ENCODE results near the gene SCUBE1. TPM values are rescaled to one million over a fixed set of nuclear protein-coding genes. Genes with fewer than 3 reads are reported as not detected.

Gene SCUBE1
- total and polyA plus RNA-seq, 4 donors = 0.88 to 18.7 (median 3.5) TPM

GRCh38 chr22:43241699-43242386 lies 101.3 kb downstream of the SCUBE1 start:
- Histone ChIP-seq H3K9me3 (ENCODE audit: control insufficient read depth, low read length) (no peaks in the 10 kb centered on the region), H3K4me1 (ENCODE audit: control insufficient read depth in 1 of 2, insufficient read depth in 2 of 2, low read length in 2 of 2) (no peaks in the 10 kb centered on the region), H3K4me3 (ENCODE audit: low read length in 2 of 2) (no peak overlapping the region), H3K36me3 (ENCODE audit: control insufficient read depth in 1 of 2, insufficient read depth in 2 of 2, low read length in 1 of 2) (no peaks in the 10 kb centered on the region), H3K27me3 (ENCODE audit: control insufficient read depth in 1 of 2, insufficient read depth in 2 of 2, low read length in 1 of 2) (no peaks in the 10 kb centered on the region), H3K27ac (ENCODE audit: low read depth in 1 of 2, low read length in 2 of 2) (no peak overlapping the region)
- ATAC-seq (ENCODE audit: low FRiP score) (no peak), DNase-seq (no peak)
- WGBS, 2 donors = 94 to 95% methylated on average over 14 of the region's 14 CpGs
- intact Hi-C loops (cut with DNase I) = no loop called here

GRCh38 chr22:43241138-43241597 lies 102.0 kb downstream of the SCUBE1 start:
- WGBS, 2 donors = 86 to 87% methylated on average over 15 of the region's 15 CpGs
- no peaks in the 10 kb centered on the region for H3K36me3 ChIP-seq (ENCODE audit: control insufficient read depth in 1 of 2, insufficient read depth in 2 of 2, low read length in 1 of 2)
- no peaks in the 10 kb centered on the region for H3K27me3 ChIP-seq (ENCODE audit: control insufficient read depth in 1 of 2, insufficient read depth in 2 of 2, low read length in 1 of 2)
- H3K4me1 ChIP-seq (ENCODE audit: control insufficient read depth in 1 of 2, insufficient read depth in 2 of 2, low read length in 2 of 2) = no peaks in the 10 kb centered on the region
- no peak for DNase-seq
- no peak overlapping the region for H3K4me3 ChIP-seq (ENCODE audit: low read length in 2 of 2)
- intact Hi-C loops (cut with DNase I) = no loop called here
- no peaks in the 10 kb centered on the region for H3K9me3 ChIP-seq (ENCODE audit: control insufficient read depth, low read length)
- H3K27ac ChIP-seq (ENCODE audit: low read depth in 1 of 2, low read length in 2 of 2) = no peak overlapping the region
- no peak for ATAC-seq (ENCODE audit: low FRiP score)

- 84 to 89% methylated on average over 7 of the region's 7 CpGs for WGBS, 2 donors
- ATAC-seq (ENCODE audit: low FRiP score) (no peak), DNase-seq (no peak)
- intact Hi-C loops (cut with DNase I) = no loop called here
- H3K36me3 ChIP-seq (ENCODE audit: control insufficient read depth in 1 of 2, insufficient read depth in 2 of 2, low read length in 1 of 2) = no peaks in the 10 kb centered on the region
- H3K27me3 ChIP-seq (ENCODE audit: control insufficient read depth in 1 of 2, insufficient read depth in 2 of 2, low read length in 1 of 2) = no peaks in the 10 kb centered on the region
- H3K4me1 ChIP-seq (ENCODE audit: control insufficient read depth in 1 of 2, insufficient read depth in 2 of 2, low read length in 2 of 2) = no peaks in the 10 kb centered on the region
- H3K27ac ChIP-seq (ENCODE audit: low read depth in 1 of 2, low read length in 2 of 2) = no peak overlapping the region
- H3K9me3 ChIP-seq (ENCODE audit: control insufficient read depth, low read length) = no peaks in the 10 kb centered on the region
- no peak overlapping the region for H3K4me3 ChIP-seq (ENCODE audit: low read length in 2 of 2)
Observed at GRCh38 chr22:43240614-43241013, 102.6 kb downstream of the SCUBE1 start.

- intact Hi-C loops (cut with DNase I) = no loop called here
- Histone ChIP-seq H3K27me3 (ENCODE audit: control insufficient read depth in 1 of 2, insufficient read depth in 2 of 2, low read length in 1 of 2) (no peaks in the 10 kb centered on the region), H3K4me1 (ENCODE audit: control insufficient read depth in 1 of 2, insufficient read depth in 2 of 2, low read length in 2 of 2) (no peaks in the 10 kb centered on the region), H3K36me3 (ENCODE audit: control insufficient read depth in 1 of 2, insufficient read depth in 2 of 2, low read length in 1 of 2) (no peaks in the 10 kb centered on the region), H3K27ac (ENCODE audit: low read depth in 1 of 2, low read length in 2 of 2) (no peak overlapping the region), H3K9me3 (ENCODE audit: control insufficient read depth, low read length) (no peaks in the 10 kb centered on the region), H3K4me3 (ENCODE audit: low read length in 2 of 2) (no peak overlapping the region)
- 57 to 61% methylated on average over 9 of the region's 9 CpGs for WGBS, 2 donors
- ATAC-seq (ENCODE audit: low FRiP score) (no peak), DNase-seq (no peak)
Observed at GRCh38 chr22:43239956-43240355, 103.2 kb downstream of the SCUBE1 start.

DNA sequence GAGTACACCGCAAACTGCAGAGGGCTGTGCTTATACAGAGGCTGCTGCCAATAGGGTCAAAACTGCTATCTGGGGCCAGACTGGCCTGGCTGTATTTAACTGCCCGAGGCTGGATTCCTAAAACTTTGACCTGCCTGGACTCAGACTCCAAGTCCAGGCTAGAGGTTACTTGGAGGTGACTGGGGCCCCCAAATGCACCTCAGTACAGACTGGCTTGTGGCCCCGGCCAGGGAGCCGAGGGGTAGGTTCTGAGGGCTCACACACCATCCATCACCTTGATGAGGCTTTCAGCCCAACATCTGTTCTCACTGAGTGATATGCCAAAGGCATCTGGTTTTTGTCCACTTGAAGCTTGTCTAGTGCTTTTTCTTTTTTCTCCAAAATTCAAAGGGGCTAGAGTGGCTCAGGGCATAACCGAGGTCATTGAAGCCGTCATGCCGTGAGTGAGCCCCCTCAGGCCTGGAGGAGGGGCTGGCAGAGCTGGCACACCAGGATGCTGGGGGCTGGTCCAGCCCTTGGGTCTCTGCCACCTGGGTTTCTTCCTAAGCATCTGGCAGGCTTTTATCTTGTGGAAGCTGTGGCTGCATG lies 103.9 kb downstream of the SCUBE1 start:
- intact Hi-C loops (cut with DNase I) = no loop called here
- no peak overlapping the region for H3K27ac ChIP-seq (ENCODE audit: low read depth in 1 of 2, low read length in 2 of 2)
- H3K4me1 ChIP-seq (ENCODE audit: control insufficient read depth in 1 of 2, insufficient read depth in 2 of 2, low read length in 2 of 2) = no peaks in the 10 kb centered on the region
- H3K27me3 ChIP-seq (ENCODE audit: control insufficient read depth in 1 of 2, insufficient read depth in 2 of 2, low read length in 1 of 2) = no peaks in the 10 kb centered on the region
- no peaks in the 10 kb centered on the region for H3K9me3 ChIP-seq (ENCODE audit: control insufficient read depth, low read length)
- WGBS, 2 donors = 6 to 11% methylated on average over 7 of the region's 7 CpGs
- no peaks in the 10 kb centered on the region for H3K36me3 ChIP-seq (ENCODE audit: control insufficient read depth in 1 of 2, insufficient read depth in 2 of 2, low read length in 1 of 2)
- ATAC-seq (ENCODE audit: low FRiP score) (no peak), DNase-seq (no peak)
- no peak overlapping the region for H3K4me3 ChIP-seq (ENCODE audit: low read length in 2 of 2)

GRCh38 chr22:43238526-43239006 lies 104.6 kb downstream of the SCUBE1 start:
- ATAC-seq (ENCODE audit: low FRiP score) (no peak), DNase-seq (no peak)
- intact Hi-C loops (cut with DNase I) = no loop called here
- H3K27ac ChIP-seq (ENCODE audit: low read depth in 1 of 2, low read length in 2 of 2) = no peak overlapping the region
- no peaks in the 10 kb centered on the region for H3K4me1 ChIP-seq (ENCODE audit: control insufficient read depth in 1 of 2, insufficient read depth in 2 of 2, low read length in 2 of 2)
- H3K9me3 ChIP-seq (ENCODE audit: control insufficient read depth, low read length) = no peaks in the 10 kb centered on the region
- H3K27me3 ChIP-seq (ENCODE audit: control insufficient read depth in 1 of 2, insufficient read depth in 2 of 2, low read length in 1 of 2) = no peaks in the 10 kb centered on the region
- WGBS, 2 donors = 46 to 47% methylated on average over 19 of the region's 19 CpGs
- no peaks in the 10 kb centered on the region for H3K36me3 ChIP-seq (ENCODE audit: control insufficient read depth in 1 of 2, insufficient read depth in 2 of 2, low read length in 1 of 2)
- no peak overlapping the region for H3K4me3 ChIP-seq (ENCODE audit: low read length in 2 of 2)

DNA sequence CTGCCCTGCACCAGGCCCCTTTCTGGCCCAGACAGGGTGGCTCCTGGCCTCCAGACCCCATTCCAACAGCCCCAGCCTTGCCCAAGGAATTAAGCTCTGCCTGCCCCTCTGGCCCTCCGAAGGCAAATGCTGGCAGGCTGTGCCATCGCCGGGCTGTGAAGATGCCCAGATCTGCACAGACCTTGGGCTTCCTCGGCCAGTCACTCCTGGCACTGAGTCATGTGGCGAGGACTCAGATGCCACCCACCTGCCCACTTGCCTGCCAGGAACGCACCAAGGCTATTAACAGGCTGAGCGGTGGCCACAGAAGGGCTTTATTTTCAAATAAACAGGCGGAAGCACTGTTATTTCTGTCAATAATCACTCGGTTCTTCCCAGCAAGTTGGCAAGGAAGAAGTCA lies 105.9 kb downstream of the SCUBE1 start:
- DNase-seq (no peak), ATAC-seq (ENCODE audit: low FRiP score) (no peak)
- no peaks in the 10 kb centered on the region for H3K27me3 ChIP-seq (ENCODE audit: control insufficient read depth in 1 of 2, insufficient read depth in 2 of 2, low read length in 1 of 2)
- H3K9me3 ChIP-seq (ENCODE audit: control insufficient read depth, low read length) = no peaks in the 10 kb centered on the region
- H3K4me3 ChIP-seq (ENCODE audit: low read length in 2 of 2) = no peak overlapping the region
- no peaks in the 10 kb centered on the region for H3K36me3 ChIP-seq (ENCODE audit: control insufficient read depth in 1 of 2, insufficient read depth in 2 of 2, low read length in 1 of 2)
- intact Hi-C loops (cut with DNase I) = no loop called here
- H3K27ac ChIP-seq (ENCODE audit: low read depth in 1 of 2, low read length in 2 of 2) = no peak overlapping the region
- 11 to 14% methylated on average over 9 of the region's 9 CpGs for WGBS, 2 donors
- H3K4me1 ChIP-seq (ENCODE audit: control insufficient read depth in 1 of 2, insufficient read depth in 2 of 2, low read length in 2 of 2) = no peaks in the 10 kb centered on the region

GRCh38 chr22:43236411-43237166 lies 106.6 kb downstream of the SCUBE1 start:
- intact Hi-C loops (cut with DNase I) = no loop called here
- no peaks in the 10 kb centered on the region for H3K36me3 ChIP-seq (ENCODE audit: control insufficient read depth in 1 of 2, insufficient read depth in 2 of 2, low read length in 1 of 2)
- no peak for ATAC-seq (ENCODE audit: low FRiP score)
- H3K4me3 ChIP-seq (ENCODE audit: low read length in 2 of 2) = no peak overlapping the region
- DNase-seq = no peak
- no peaks in the 10 kb centered on the region for H3K27me3 ChIP-seq (ENCODE audit: control insufficient read depth in 1 of 2, insufficient read depth in 2 of 2, low read length in 1 of 2)
- WGBS, 2 donors = 66 to 71% methylated on average over 14 of the region's 14 CpGs
- H3K4me1 ChIP-seq (ENCODE audit: control insufficient read depth in 1 of 2, insufficient read depth in 2 of 2, low read length in 2 of 2) = no peaks in the 10 kb centered on the region
- no peaks in the 10 kb centered on the region for H3K9me3 ChIP-seq (ENCODE audit: control insufficient read depth, low read length)
- no peak overlapping the region for H3K27ac ChIP-seq (ENCODE audit: low read depth in 1 of 2, low read length in 2 of 2)

All from aorta (tissue), 5 donors.